ENCODE results near the gene OSBPL3.

GRCh38 chr7:24898691-24899090 lies 81.3 kb downstream of the OSBPL3 start:
- TF ChIP-seq CTCF (IDR thresholded peaks at IDR 0.05 in 4 of 5, conservative IDR thresholded peaks at IDR 0.05 in 1 of 5): no peak
- no peak for TF ChIP-seq POLR2A (IDR thresholded peaks at IDR 0.05)

Measured in gastrocnemius medialis (tissue), 4 donors.